K562 (cell line): ENCODE data around the gene ATP2B1. TPM values are rescaled to one million over a fixed set of nuclear protein-coding genes. Genes with fewer than 3 reads are reported as not detected.
A peak's percentile ranks its signal among the peaks of the same experiment; 100 is the strongest.
"Not testable (repeated sequence)": the region's sequence is repeated elsewhere in the genome, so short reads cannot be mapped to it uniquely, and the experiment has no call there.

Source experiments
- ATAC-seq: fragments of 200-7000 bp; cut with Tn5 transposase; 3 replicates; pipeline ENCODE4 v1.9.1; 2020; ENCODE audit warnings: moderate library complexity
- BruUV-seq: library from RNA; stranded (reverse); fragments of 400-500 nt; replicated peaks from 2 replicates; lab custom pipeline; 2021; lab: Mats Ljungman, UMichigan
- CTCF ChIA-PET: fragments of 300-600 bp; formaldehyde crosslinking; extraction: SDS; loops from one replicate; lab custom pipeline; 2021; ENCODE audit warnings: low intra/inter-chr PET ratio; lab: Yijun Ruan, JAX
- POLR2A ChIA-PET: fragments of 300-600, 350-650 bp; sonication (Branson Sonifier 250); formaldehyde crosslinking; extraction: SDS; loops from one replicate; lab custom pipeline; 2021; ENCODE audit warnings: antibody characterized with exemption, inconsistent platforms; lab: Yijun Ruan, JAX
- DNase-seq, 4 experiments: peaks; one replicate each; pipeline versions ENCODE4 v3.0.0 to v3.0.0-alpha.2; 2011 to 2018; ENCODE audit warnings: low spot score in 3 of 4, mixed read lengths in 3 of 4; ENCODE audit errors: extremely low read depth in 1 of 4
- FAIRE-seq: peaks from 2 replicates; lab custom pipeline; 2011; peaks lifted over from hg19 to GRCh38; lab: Jason Lieb, UNC
- H2AFZ ChIP-seq: 2 replicates; pipeline ENCODE4 v1.6.0; 2011; ENCODE audit warnings: low read depth, low read length, control low read depth, inconsistent platforms
- H3K27ac ChIP-seq: fragments of 200-600 bp; 3 replicates; pipeline ENCODE4 v1.8.0; 2011; ENCODE audit warnings: low read depth, mild to moderate bottlenecking, control low read depth, inconsistent platforms, low read length, moderate library complexity, mixed read lengths; ENCODE audit errors: extremely low read depth
- H3K27me3 ChIP-seq, 2 experiments: fragments of 300-600 bp in 1 of 2; 2 replicates in 1 of 2; 3 replicates in 1 of 2; pipeline versions ENCODE4 v1.6.0 to v1.8.0; 2011; ENCODE audit warnings: inconsistent platforms in 2 of 2, low read length in 2 of 2, mild to moderate bottlenecking in 1 of 2, mixed read lengths in 1 of 2, moderate library complexity in 1 of 2; ENCODE audit not compliant: control insufficient read depth in 2 of 2, insufficient read depth in 2 of 2
- H3K36me3 ChIP-seq: fragments of 300-600 bp; 3 replicates; pipeline ENCODE4 v1.8.0; 2011; ENCODE audit warnings: mild to moderate bottlenecking, low read length, inconsistent platforms; ENCODE audit not compliant: control insufficient read depth, insufficient read depth
- H3K4me1 ChIP-seq, 2 experiments: fragments of 200-600 bp in 1 of 2; replicated peaks in 1 of 2; 2 replicates in 1 of 2; 3 replicates in 1 of 2; pipeline versions ENCODE4 v1.5.1 to v1.8.0; 2011; ENCODE audit warnings: inconsistent platforms in 2 of 2, low read length in 2 of 2, mild to moderate bottlenecking in 1 of 2, mixed read lengths in 1 of 2, moderate library complexity in 1 of 2; ENCODE audit not compliant: control insufficient read depth in 2 of 2, insufficient read depth in 2 of 2
- H3K4me2 ChIP-seq: 2 replicates; pipeline ENCODE4 v1.6.1; 2011; ENCODE audit warnings: low read length, control low read depth, inconsistent platforms, mixed read lengths; ENCODE audit not compliant: insufficient read depth
- H3K4me3 ChIP-seq: fragments of 200-600 bp; sonication (generic), shearing (Covaris generic); 2 replicates; pipeline ENCODE4 v1.5.1; 2016; ENCODE audit warnings: control low read depth, inconsistent platforms
- H3K79me2 ChIP-seq: fragments of 200-600 bp; 3 replicates; pipeline ENCODE4 v1.8.0; 2011; ENCODE audit warnings: low read length, inconsistent platforms; ENCODE audit not compliant: control insufficient read depth, insufficient read depth
- H3K9ac ChIP-seq, 2 experiments: 2 replicates each; pipeline versions ENCODE4 v1.6.0 to v1.6.1; 2011; ENCODE audit warnings: low read depth in 2 of 2, low read length in 2 of 2, control low read depth in 1 of 2, inconsistent platforms in 1 of 2, mild to moderate bottlenecking in 1 of 2, mixed read lengths in 1 of 2; ENCODE audit not compliant: insufficient read depth in 1 of 2
- H3K9me1 ChIP-seq: one replicate; pipeline ENCODE4 v1.6.0; 2011; ENCODE audit warnings: inconsistent platforms, mild to moderate bottlenecking, low read length, moderate library complexity; ENCODE audit not compliant: control insufficient read depth, insufficient read depth
- H3K9me3 ChIP-seq: replicated peaks from 2 replicates; pipeline ENCODE4 v1.5.1; 2011; ENCODE audit warnings: low read depth, low read length, inconsistent platforms; ENCODE audit not compliant: control insufficient read depth, insufficient read depth
- H4K20me1 ChIP-seq: replicated peaks from 2 replicates; pipeline ENCODE4 v1.6.1; 2011; ENCODE audit warnings: low read length, inconsistent platforms, mixed read lengths; ENCODE audit not compliant: control insufficient read depth, insufficient read depth
- CC2D1A ChIP-seq: fragments of 450-650 bp; IDR thresholded peaks from 2 replicates; pipeline ENCODE4 v1.6.1; 2017; ENCODE audit warnings: mild to moderate bottlenecking
- CREBBP ChIP-seq: IDR thresholded peaks from one replicate; pipeline ENCODE4 v1.6.1; 2012; ENCODE audit warnings: low read depth, mild to moderate bottlenecking, control low read depth, inconsistent platforms, low read length
- CTCF ChIP-seq, 3 experiments: IDR thresholded peaks in 2 of 3; conservative IDR thresholded peaks in 1 of 3; 2 replicates each; pipeline ENCODE4 v1.5.1; 2011 to 2012; ENCODE audit warnings: low read length in 3 of 3, mild to moderate bottlenecking in 3 of 3, control low read depth in 2 of 3, improper control_type of control experiment in 1 of 3, inconsistent platforms in 1 of 3, low read depth in 1 of 3, mixed read lengths in 1 of 3, moderate library complexity in 1 of 3; ENCODE audit not compliant: insufficient read depth in 2 of 3
- HNRNPK ChIP-seq: fragments of 200-400 bp; formaldehyde crosslinking; IDR thresholded peaks from one replicate; pipeline ENCODE4 v1.6.1; 2018; ENCODE audit warnings: mild to moderate bottlenecking, low read depth, low read length; ENCODE audit not compliant: poor library complexity, severe bottlenecking
- RAD21 ChIP-seq, 2 experiments: fragments of 250-450 bp in 1 of 2; fragments of 450-650 bp in 1 of 2; sonication (Bioruptor Pico) in 1 of 2; formaldehyde crosslinking in 1 of 2; IDR thresholded peaks in 1 of 2; conservative IDR thresholded peaks in 1 of 2; 2 replicates each; pipeline versions ENCODE4 v1.4.0 to v1.8.0; 2020 to 2022; ENCODE audit warnings: mild to moderate bottlenecking in 2 of 2, moderate library complexity in 1 of 2
- ZNF121 ChIP-seq: sonication (generic); formaldehyde crosslinking; conservative IDR thresholded peaks from 2 replicates; pipeline ENCODE4 v1.8.0; 2022; ENCODE audit warnings: missing genetic modification reagents
- ZNF311 ChIP-seq: fragments of 250-450 bp; sonication (Bioruptor Pico); IDR thresholded peaks from 2 replicates; pipeline ENCODE4 v1.4.0; 2020; ENCODE audit warnings: mild to moderate bottlenecking, moderate library complexity
- WGBS: fragments of 100-300 bp; shearing (Covaris generic); methylation state at CpG from one replicate; pipeline ENCODE4 v1.1.6; 2016; ENCODE audit warnings: low coverage, mixed read lengths; ENCODE audit not compliant: insufficient coverage; ENCODE audit errors: missing lambda C conversion rate; 5-methylcytosine and 5-hydroxymethylcytosine counted together
- in situ Hi-C: fragments of 300-500 bp; cut with MboI; formaldehyde crosslinking; loops from 4 replicates; pipeline ENCODE4 v1.15.0; 2018; ENCODE audit warnings: inconsistent platforms, mixed read lengths
- intact Hi-C: fragments of 100-400 bp; cut with micrococcal nuclease; formaldehyde crosslinking; loops from 2 replicates; pipeline ENCODE4 v1.14.2; 2022
- polyA plus RNA-seq, 8 experiments: library from polyadenylated mRNA; depleted of rRNA in 4 of 8; stranded (reverse) in 5 of 8; unstranded in 3 of 8; fragments of >200 nt; fragmentation: Nextera tagmentation in 2 of 8; fragmentation: Illumina TruSeq in 1 of 8; extraction: Ambion mirVana in 2 of 8; extraction: Trizol in 1 of 8; gene quantifications; 2 replicates each; pipeline versions ENCODE4 v1.2.1 to v1.2.3, GENCODE V29; 2011 to 2014; ENCODE audit warnings: inconsistent platforms in 1 of 8, missing spikeins in 1 of 8
- total RNA-seq, 7 experiments: library from RNA; depleted of rRNA in 6 of 7; stranded (reverse); fragments of >200 nt in 6 of 7; fragmentation: Illumina TruSeq in 2 of 7; extraction: Trizol in 2 of 7; gene quantifications; 2 replicates each; pipeline versions ENCODE4 v1.2.1 to v1.2.3, GENCODE V29; 2011 to 2021; ENCODE audit warnings: low replicate concordance in 1 of 7
- TF ChIP-seq, protein P1 (sequence below): fragments of 150-350 bp; IDR thresholded peaks from 2 replicates; pipeline ENCODE4 v1.6.1; 2014; ENCODE audit warnings: low read depth, mild to moderate bottlenecking, low read length, borderline replicate concordance
- TF ChIP-seq, protein P2 (sequence below): sonication (generic); IDR thresholded peaks from 2 replicates; pipeline ENCODE4 v1.6.1; 2016

ATP2B1 gene
- total and polyA plus RNA-seq, 9 of the 15 experiments (the other 6 are each of a cell fraction or from before 2014, with no cell fraction given): 8.6 to 39.0 (median 27.8) TPM

- TF ChIP-seq, protein P1, sequence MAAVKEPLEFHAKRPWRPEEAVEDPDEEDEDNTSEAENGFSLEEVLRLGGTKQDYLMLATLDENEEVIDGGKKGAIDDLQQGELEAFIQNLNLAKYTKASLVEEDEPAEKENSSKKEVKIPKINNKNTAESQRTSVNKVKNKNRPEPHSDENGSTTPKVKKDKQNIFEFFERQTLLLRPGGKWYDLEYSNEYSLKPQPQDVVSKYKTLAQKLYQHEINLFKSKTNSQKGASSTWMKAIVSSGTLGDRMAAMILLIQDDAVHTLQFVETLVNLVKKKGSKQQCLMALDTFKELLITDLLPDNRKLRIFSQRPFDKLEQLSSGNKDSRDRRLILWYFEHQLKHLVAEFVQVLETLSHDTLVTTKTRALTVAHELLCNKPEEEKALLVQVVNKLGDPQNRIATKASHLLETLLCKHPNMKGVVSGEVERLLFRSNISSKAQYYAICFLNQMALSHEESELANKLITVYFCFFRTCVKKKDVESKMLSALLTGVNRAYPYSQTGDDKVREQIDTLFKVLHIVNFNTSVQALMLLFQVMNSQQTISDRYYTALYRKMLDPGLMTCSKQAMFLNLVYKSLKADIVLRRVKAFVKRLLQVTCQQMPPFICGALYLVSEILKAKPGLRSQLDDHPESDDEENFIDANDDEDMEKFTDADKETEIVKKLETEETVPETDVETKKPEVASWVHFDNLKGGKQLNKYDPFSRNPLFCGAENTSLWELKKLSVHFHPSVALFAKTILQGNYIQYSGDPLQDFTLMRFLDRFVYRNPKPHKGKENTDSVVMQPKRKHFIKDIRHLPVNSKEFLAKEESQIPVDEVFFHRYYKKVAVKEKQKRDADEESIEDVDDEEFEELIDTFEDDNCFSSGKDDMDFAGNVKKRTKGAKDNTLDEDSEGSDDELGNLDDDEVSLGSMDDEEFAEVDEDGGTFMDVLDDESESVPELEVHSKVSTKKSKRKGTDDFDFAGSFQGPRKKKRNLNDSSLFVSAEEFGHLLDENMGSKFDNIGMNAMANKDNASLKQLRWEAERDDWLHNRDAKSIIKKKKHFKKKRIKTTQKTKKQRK: no peak
- no peak for TF ChIP-seq ZNF311 (CRISPR knock-in tag)
- no peak for TF ChIP-seq HNRNPK
- TF ChIP-seq, protein P2, sequence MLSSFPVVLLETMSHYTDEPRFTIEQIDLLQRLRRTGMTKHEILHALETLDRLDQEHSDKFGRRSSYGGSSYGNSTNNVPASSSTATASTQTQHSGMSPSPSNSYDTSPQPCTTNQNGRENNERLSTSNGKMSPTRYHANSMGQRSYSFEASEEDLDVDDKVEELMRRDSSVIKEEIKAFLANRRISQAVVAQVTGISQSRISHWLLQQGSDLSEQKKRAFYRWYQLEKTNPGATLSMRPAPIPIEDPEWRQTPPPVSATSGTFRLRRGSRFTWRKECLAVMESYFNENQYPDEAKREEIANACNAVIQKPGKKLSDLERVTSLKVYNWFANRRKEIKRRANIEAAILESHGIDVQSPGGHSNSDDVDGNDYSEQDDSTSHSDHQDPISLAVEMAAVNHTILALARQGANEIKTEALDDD: peak; percentile 78
- no peak for TF ChIP-seq CREBBP
Measured at GRCh38 chr12:89698607-89699006, 10.0 kb downstream of the ATP2B1 start (continued).

- DNase-seq, CTCF ChIA-PET, H2AFZ ChIP-seq, H3K27ac ChIP-seq, in situ Hi-C loops, H3K9me1 ChIP-seq, H3K27me3 ChIP-seq, BruUV-seq, H3K9me3 ChIP-seq, H3K4me3 ChIP-seq, H3K36me3 ChIP-seq, H3K9ac ChIP-seq, FAIRE-seq: not testable (repeated sequence)
- H4K20me1 ChIP-seq: peaks cover 11% of the 10 kb centered on the region; the same call in 1 of the 2 replicates
- POLR2A ChIA-PET: interaction anchor here (1.1 to 3.0 kb wide), 3 partner anchors 9 to 26 kb away, joined by 4 to 12 read pairs (median 4); partner anchors contain the start of gene ATP2B1
- TF ChIP-seq RAD21 (CRISPR knock-in tag; conservative IDR thresholded peaks at IDR 0.05 in 1 of 2, IDR thresholded peaks at IDR 0.05 in 1 of 2) (peak in 1 of 2 experiments; percentile 32; a peak in 1 of 4 replicates), CC2D1A (peak; percentile 17; the same call in 1 of the 2 replicates), ZNF121 (peak; percentile 69), CTCF (IDR thresholded peaks at IDR 0.05 in 2 of 3, conservative IDR thresholded peaks at IDR 0.05 in 1 of 3; ENCODE audit: insufficient read depth in 2 of 3, low read depth in 1 of 3, low read length in 3 of 3) (peak in 1 of 3 experiments; percentile 8; a peak in 1 of 6 replicates)
- H3K4me2 ChIP-seq: peak overlapping the region; percentile 13; the same call in 1 of the 2 replicates
- H3K4me1 ChIP-seq: peaks cover 3 to 21% of the 10 kb centered on the region in 2 experiments; a peak in 3 of 5 replicates
- 66% methylated on average over 9 of the region's 10 CpGs for WGBS
- intact Hi-C loops: loop anchor here (10.0 kb wide), 1 partner anchor 223 kb away; no protein-coding TSS in a partner anchor
- ATAC-seq: peak; percentile 43
- peaks cover 100% of the 10 kb centered on the region for H3K79me2 ChIP-seq
Measured at GRCh38 chr12:89697728-89698127, 10.9 kb downstream of the ATP2B1 start.
